ENCODE data around the gene ZNF750. TPM values are rescaled to one million over a fixed set of nuclear protein-coding genes. Genes with fewer than 3 reads are reported as not detected.

ZNF750 gene
- total RNA-seq, 1 donor from 2014 or later, result 0.15 TPM

- no peak for ATAC-seq
- intact Hi-C loops (cut with micrococcal nuclease), result no loop called here
Measured at GRCh38 chr17:82840431-82840831, 609 bp upstream of the ZNF750 start.

DNA sequence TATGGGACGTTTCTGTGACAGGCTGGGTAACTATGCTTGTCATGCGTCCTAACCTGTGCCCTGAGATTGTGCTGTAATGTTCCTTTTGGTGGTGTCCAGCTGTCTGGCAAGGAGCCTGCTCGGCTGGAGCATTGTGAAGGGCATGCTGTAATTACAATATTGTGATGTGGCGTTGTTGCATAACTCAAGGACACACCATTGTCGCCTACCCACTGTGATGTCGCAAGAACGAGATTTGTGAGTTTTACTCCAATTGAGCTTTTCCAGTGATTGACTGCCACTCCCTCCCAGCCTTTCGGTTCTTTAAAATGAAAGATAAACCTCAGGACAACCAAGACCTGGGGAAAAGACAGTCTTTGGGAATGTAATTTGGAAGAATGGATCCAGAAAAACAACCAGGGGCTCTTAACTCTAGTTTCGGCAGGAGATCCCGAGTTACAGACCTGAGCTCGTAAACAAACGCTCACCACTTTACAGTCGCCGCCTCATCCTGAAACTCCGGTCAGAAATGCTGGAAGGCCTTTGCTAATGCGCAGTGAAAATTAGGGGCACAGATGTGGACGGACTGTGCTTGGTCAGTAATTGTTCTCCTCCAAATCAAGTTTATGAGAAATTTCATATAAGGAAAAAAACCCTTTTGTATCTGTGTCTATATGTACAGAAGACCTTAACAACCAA lies 1.3 kb downstream of the ZNF750 start:
- intact Hi-C loops (cut with micrococcal nuclease), result no loop called here
- peak; percentile 72 for ATAC-seq
- peak; percentile 73 for DNase-seq

More at GRCh38 chr17:82840431-82840831, 609 bp upstream of the ZNF750 start:
- no peak for DNase-seq

- ATAC-seq (peak; percentile 19), DNase-seq (no peak)
- intact Hi-C loops (cut with micrococcal nuclease), result no loop called here
Measured at GRCh38 chr17:82837586-82838320, 2.1 kb downstream of the ZNF750 start.

DNA sequence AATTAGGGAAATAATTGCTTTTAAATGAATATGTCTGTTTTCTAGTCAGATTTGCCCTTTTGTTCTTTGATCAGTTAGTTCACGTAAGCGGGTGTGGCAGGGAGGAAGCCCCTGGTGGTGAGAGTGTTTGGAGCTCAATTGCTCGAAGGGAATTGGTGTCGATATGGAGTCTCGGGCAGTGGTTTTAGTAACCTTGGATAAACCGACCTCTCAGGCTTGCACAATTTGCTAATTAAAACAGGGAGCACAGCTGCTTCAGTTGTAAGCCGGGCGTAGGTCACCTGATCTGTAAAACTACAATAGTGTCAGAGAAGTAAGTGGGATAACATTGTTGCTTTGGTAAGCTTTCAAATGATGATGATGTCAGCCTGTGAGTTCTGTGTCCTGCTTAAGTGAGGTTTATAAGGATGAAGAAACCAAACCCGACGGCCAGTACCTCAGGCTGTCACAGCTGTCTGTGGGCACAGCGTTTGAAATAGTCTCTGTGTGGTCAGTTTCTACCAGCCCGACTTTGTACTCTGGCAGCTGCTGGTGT lies 2.9 kb downstream of the ZNF750 start:
- intact Hi-C loops (cut with micrococcal nuclease), result no loop called here
- ATAC-seq (peak; percentile 16), DNase-seq (no peak)

DNA sequence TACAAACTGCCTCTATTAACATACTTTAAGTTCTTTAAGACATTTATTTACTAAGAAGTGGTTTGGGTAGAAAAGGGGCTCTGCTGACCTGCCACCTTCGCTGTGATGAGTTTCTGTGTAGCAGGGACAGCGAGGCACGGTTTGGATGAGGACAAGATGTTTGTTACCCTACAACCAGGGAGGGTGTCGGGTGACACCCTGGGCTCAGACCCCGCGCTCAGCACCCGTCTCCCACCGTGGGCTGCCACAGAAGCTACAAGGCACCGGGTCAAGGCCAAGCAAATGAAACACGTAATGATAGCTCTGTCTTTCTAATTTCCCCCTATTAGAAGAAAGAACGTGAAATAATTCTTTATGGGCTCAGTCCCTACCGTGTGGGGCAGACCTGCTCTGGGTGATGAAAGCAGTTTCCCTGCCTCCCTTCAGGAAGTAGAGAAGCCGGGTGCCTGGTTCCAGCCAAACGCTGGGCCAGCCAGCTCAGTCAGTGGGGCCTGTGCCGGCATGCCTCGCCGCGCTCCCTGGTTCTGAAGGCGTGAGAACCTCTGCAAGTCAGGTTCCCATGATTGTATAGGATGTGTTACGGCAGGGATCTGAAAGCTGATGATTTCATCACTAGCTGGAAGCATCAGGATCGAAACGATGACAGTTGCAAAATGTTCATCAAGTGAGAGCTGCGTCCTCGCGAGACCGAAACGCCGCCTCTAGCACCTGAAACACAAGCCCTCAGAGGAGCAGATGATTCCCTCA lies 3.9 kb downstream of the ZNF750 start:
- no peak for ATAC-seq

GRCh38 chr17:82835122-82835521 lies 4.7 kb downstream of the ZNF750 start:
- no peak for DNase-seq
- ATAC-seq, result no peak
- intact Hi-C loops (cut with micrococcal nuclease), result no loop called here

More for the DNA sequence above, 3.9 kb downstream of the ZNF750 start:
- intact Hi-C loops (cut with micrococcal nuclease), result no loop called here
- DNase-seq, result no peak

- DNase-seq (peak; percentile 5), ATAC-seq (no peak)
- intact Hi-C loops (cut with micrococcal nuclease), result no loop called here
Measured at GRCh38 chr17:82832881-82833475, 6.8 kb downstream of the ZNF750 start.

- ATAC-seq (no peak), DNase-seq (no peak)
- intact Hi-C loops (cut with micrococcal nuclease), result no loop called here
Measured at GRCh38 chr17:82832411-82832810, 7.4 kb downstream of the ZNF750 start.

DNA sequence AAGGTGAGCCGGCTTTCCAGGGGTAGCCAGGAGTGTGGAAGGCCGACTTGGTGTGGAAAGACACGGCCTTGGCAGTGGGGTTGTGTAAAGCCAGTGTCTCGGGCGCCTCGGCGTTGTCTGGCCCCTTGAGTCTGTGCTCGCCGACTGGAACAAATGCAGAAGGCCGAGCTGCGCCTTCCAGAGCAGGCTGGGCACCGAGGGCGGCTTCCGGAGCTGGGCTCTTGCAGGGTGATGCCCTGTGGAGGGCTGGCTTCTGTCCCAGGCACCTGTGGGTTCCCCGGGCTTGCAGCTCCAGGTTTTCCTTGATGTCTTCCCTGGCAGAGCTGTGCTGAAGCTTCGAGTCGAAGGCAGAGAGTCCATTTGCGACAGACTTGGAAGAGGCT lies 8.0 kb downstream of the ZNF750 start:
- DNase-seq, result peak; percentile 34
- intact Hi-C loops (cut with micrococcal nuclease), result no loop called here
- no peak for ATAC-seq

GRCh38 chr17:82831041-82831817 lies 8.6 kb downstream of the ZNF750 start:
- ATAC-seq (no peak), DNase-seq (peak; percentile 19)
- intact Hi-C loops (cut with micrococcal nuclease), result no loop called here

DNA sequence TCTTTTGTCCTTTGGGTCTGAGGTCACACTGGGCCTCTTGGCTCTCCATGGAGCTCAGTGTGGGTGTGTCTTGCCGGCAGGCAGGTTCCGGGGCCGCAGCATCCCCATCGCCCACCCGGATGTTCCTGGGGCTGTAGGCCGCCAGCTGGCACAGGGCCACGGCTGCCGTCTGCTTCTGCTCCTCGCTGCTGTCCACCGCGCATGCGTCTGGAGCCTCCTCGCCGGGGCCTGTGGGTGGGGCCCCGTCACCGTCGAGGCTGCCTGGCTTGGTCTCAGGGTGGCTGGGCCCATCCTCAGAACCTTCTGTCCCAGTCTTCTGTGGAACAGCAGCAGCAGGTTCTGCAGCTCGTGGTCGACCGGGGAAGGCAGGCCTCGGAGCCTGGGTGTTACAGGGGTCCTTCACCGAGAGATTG lies 9.6 kb downstream of the ZNF750 start:
- intact Hi-C loops (cut with micrococcal nuclease), result no loop called here
- DNase-seq (peak; percentile 92), ATAC-seq (peak; percentile 83)

GRCh38 chr17:82828875-82829487 lies 10.8 kb downstream of the ZNF750 start:
- no peak for DNase-seq
- no peak for ATAC-seq
- intact Hi-C loops (cut with micrococcal nuclease), result no loop called here

DNA sequence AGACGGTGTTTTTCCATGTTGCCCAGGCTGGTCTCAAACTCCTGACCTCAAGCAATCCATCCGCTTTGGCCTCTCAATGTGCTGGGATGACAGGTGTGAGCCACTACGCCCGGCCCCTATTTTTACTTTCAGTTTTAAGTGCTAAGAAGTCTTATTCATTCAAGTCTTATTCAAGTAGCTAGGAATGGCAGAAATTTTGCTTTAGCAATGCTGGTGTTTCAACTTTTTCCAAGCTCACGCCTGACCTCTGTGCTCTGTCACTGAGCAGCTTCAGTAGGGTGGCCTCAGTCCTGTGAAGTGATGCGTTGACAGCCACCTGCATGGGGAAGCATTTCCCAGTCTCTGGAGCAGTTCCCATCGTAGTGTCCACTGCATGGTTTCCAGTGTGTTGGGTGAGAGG lies 12.9 kb downstream of the ZNF750 start:
- DNase-seq (no peak), ATAC-seq (no peak)
- intact Hi-C loops (cut with micrococcal nuclease), result no loop called here

- no peak for ATAC-seq
- intact Hi-C loops (cut with micrococcal nuclease), result no loop called here
- DNase-seq, result no peak
Measured at GRCh38 chr17:82826211-82826610, 13.6 kb downstream of the ZNF750 start.

DNA sequence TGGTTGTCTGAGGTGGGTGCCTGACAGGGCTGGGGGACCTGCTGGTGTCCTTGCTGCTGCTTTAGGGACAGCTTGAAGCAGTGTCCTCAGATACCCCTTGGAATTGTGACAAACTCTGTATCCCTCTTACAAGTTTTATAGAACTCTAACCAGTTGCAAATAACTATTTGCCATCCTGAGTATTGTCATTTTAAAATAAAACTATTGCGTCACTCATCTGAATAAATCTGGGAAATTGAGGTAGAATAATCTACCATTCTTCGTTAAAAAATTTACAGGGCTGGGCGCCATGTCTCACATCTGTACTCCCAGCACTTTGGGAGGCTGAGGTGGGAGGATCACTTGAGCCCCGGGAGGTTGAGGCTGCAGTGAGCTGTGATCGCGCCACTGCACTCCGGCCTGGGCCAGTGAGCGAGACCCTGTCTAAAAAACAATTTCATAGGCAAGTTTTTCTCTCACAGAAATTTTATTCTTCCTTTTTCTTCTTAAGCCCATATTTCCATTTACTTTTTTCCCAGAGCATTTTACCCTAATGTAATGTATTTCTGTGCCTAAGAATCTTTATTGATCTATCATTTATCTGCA lies 14.2 kb downstream of the ZNF750 start:
- intact Hi-C loops (cut with micrococcal nuclease), result no loop called here
- no peak for DNase-seq
- no peak for ATAC-seq

GRCh38 chr17:82823004-82823403 lies 16.8 kb downstream of the ZNF750 start:
- DNase-seq (no peak), ATAC-seq (peak; percentile 26)
- intact Hi-C loops (cut with micrococcal nuclease), result no loop called here

DNA sequence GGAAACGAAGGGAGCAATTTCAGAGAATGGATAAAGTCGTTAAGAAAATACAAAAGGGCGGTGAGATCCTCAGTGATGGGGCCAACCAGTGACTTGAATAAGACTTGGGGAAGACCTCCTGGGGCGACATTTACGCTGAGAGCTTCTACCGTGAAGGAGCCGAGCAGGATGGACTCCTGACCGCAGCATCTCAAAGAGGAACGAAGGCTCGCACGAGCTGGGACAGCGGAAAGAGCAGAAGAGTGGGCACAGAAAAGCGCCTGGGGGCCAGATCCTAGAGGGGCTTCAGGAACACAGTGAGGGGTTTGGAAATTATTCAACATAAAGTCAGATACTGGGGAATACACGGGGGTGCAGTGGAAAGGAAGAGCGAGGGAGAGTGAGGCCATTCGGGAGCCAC lies 17.5 kb downstream of the ZNF750 start:
- ATAC-seq (no peak), DNase-seq (no peak)
- intact Hi-C loops (cut with micrococcal nuclease), result no loop called here

GRCh38 chr17:82821554-82821953 lies 18.3 kb downstream of the ZNF750 start:
- no peak for DNase-seq
- intact Hi-C loops (cut with micrococcal nuclease), result no loop called here
- ATAC-seq, result no peak

Data from left ventricle myocardium superior (tissue), 1 donor.